A549 (cell line): Measurements from ENCODE around the gene CRACDL. TPM values are rescaled to one million over a fixed set of nuclear protein-coding genes. Genes with fewer than 3 reads are reported as not detected.

ENCODE experiments used
- ATAC-seq, 2 experiments: fragments of 200-7000 bp in 1 of 2; fragments of >200 bp in 1 of 2; cut with Nextera tagmentation in 1 of 2; cut with Tn5 transposase in 1 of 2; 3 replicates each; pipeline versions ENCODE4 v1.8.0 to v1.9.1; 2018 to 2020; ENCODE audit warnings: mild to moderate bottlenecking in 1 of 2, moderate library complexity in 1 of 2
- CTCF ChIA-PET: fragments of 300-600 bp; sonication (Branson Sonifier 250); formaldehyde crosslinking; extraction: SDS; loops from one replicate; lab custom pipeline; 2021; ENCODE audit warnings: antibody characterized with exemption, inconsistent platforms; lab: Yijun Ruan, JAX
- POLR2A ChIA-PET: fragments of 350-600 bp; formaldehyde crosslinking; extraction: SDS; loops from one replicate; lab custom pipeline; 2021; ENCODE audit warnings: antibody characterized with exemption, inconsistent platforms; lab: Yijun Ruan, JAX
- DNase-seq, 2 experiments: peaks; one replicate each; pipeline versions ENCODE4 v3.0.0 to v3.0.0-alpha.2; 2011 to 2016; ENCODE audit warnings: low read depth in 1 of 2, low spot score in 1 of 2
- FAIRE-seq: peaks from 2 replicates; lab custom pipeline; 2011; peaks lifted over from hg19 to GRCh38; lab: Jason Lieb, UNC
- H3K27ac ChIP-seq, 2 experiments: fragments of >200 bp; sonication (Bioruptor Twin); formaldehyde crosslinking; 3 replicates each; pipeline ENCODE4 v1.5.1; 2016 to 2017
- H3K4me1 ChIP-seq: fragments of >200 bp; sonication (Bioruptor Twin); formaldehyde crosslinking; 3 replicates; pipeline ENCODE4 v1.6.1; 2016
- H3K4me2 ChIP-seq: fragments of >200 bp; sonication (Bioruptor Twin); formaldehyde crosslinking; 3 replicates; pipeline ENCODE4 v1.6.1; 2016
- H3K4me3 ChIP-seq: fragments of >200 bp; sonication (Bioruptor Twin); formaldehyde crosslinking; 3 replicates; pipeline ENCODE4 v1.5.1; 2016
- H3K9me3 ChIP-seq: fragments of >200 bp; sonication (Bioruptor Twin); formaldehyde crosslinking; 3 replicates; pipeline ENCODE4 v1.6.1; 2016
- BHLHE40 ChIP-seq: IDR thresholded peaks from 2 replicates; pipeline ENCODE4 v1.6.1; 2012; ENCODE audit warnings: low read depth, low read length, inconsistent platforms
- CEBPB ChIP-seq, 2 experiments: fragments of >200 bp in 1 of 2; sonication (Bioruptor Twin) in 1 of 2; formaldehyde crosslinking in 1 of 2; IDR thresholded peaks; 2 replicates each; pipeline ENCODE4 v1.6.1; 2012 to 2016
- CHD2 ChIP-seq: fragments of 150-350 bp; IDR thresholded peaks from 2 replicates; pipeline ENCODE4 v1.6.1; 2014; ENCODE audit warnings: low read length; ENCODE audit not compliant: partially characterized antibody
- FOSB ChIP-seq: fragments of 250-450 bp; sonication (Bioruptor Pico); IDR thresholded peaks from 2 replicates; pipeline ENCODE4 v1.5.0; 2020; ENCODE audit warnings: mild to moderate bottlenecking, moderate library complexity
- GATA3 ChIP-seq: IDR thresholded peaks from 2 replicates; pipeline ENCODE4 v1.6.1; 2012; ENCODE audit warnings: borderline replicate concordance
- HDAC2 ChIP-seq: fragments of 200-600 bp; sonication (generic); IDR thresholded peaks from 2 replicates; pipeline ENCODE4 v1.6.1; 2016
- HEYL ChIP-seq: fragments of 250-450 bp; sonication (Bioruptor Pico); IDR thresholded peaks from 2 replicates; pipeline ENCODE4 v1.8.0; 2021; ENCODE audit warnings: mild to moderate bottlenecking, moderate library complexity
- HOXA7 ChIP-seq: fragments of 250-450 bp; sonication (Bioruptor Pico); IDR thresholded peaks from 2 replicates; pipeline ENCODE4 v1.5.0; 2020; ENCODE audit warnings: mild to moderate bottlenecking, moderate library complexity
- HOXB13 ChIP-seq: fragments of 250-450 bp; sonication (Bioruptor Pico); IDR thresholded peaks from 2 replicates; pipeline ENCODE4 v1.5.0; 2020; ENCODE audit warnings: low read depth, mild to moderate bottlenecking, moderate library complexity
- JUN ChIP-seq, 2 experiments: fragments of >200 bp; sonication (Bioruptor Twin); formaldehyde crosslinking; IDR thresholded peaks; 2 replicates in 1 of 2; 3 replicates in 1 of 2; pipeline ENCODE4 v1.6.1; 2016 to 2017
- KDM1A ChIP-seq: fragments of 200-600 bp; sonication (generic); IDR thresholded peaks from 2 replicates; pipeline ENCODE4 v1.6.1; 2016; ENCODE audit warnings: low read depth, mild to moderate bottlenecking
- MAFK ChIP-seq: fragments of 450-650 bp; IDR thresholded peaks from 2 replicates; pipeline ENCODE4 v1.6.1; 2014; ENCODE audit not compliant: partially characterized antibody
- MYC ChIP-seq: IDR thresholded peaks from 2 replicates; pipeline ENCODE4 v1.6.1; 2012; ENCODE audit warnings: mild to moderate bottlenecking, inconsistent platforms, low read length, improper control_type of control experiment, borderline replicate concordance
- NPAS2 ChIP-seq: fragments of 250-450 bp; sonication (Bioruptor Pico); IDR thresholded peaks from 2 replicates; pipeline ENCODE4 v1.8.0; 2022; ENCODE audit warnings: mild to moderate bottlenecking, moderate library complexity, borderline replicate concordance
- NR3C1 ChIP-seq: fragments of >200 bp; sonication (Bioruptor Twin); formaldehyde crosslinking; IDR thresholded peaks from 3 replicates; pipeline ENCODE4 v1.6.1; 2017
- POLR2AphosphoS2 ChIP-seq: conservative IDR thresholded peaks from 2 replicates; pipeline ENCODE4 v1.6.1; 2012; ENCODE audit warnings: low read length, improper control_type of control experiment, inconsistent platforms
- RAD21 ChIP-seq, 2 experiments: fragments of >200 bp in 1 of 2; sonication (Bioruptor Twin) in 1 of 2; formaldehyde crosslinking in 1 of 2; IDR thresholded peaks in 1 of 2; conservative IDR thresholded peaks in 1 of 2; 2 replicates in 1 of 2; 3 replicates in 1 of 2; pipeline ENCODE4 v1.6.1; 2012 to 2018; ENCODE audit warnings: inconsistent platforms in 1 of 2
- RCOR1 ChIP-seq: fragments of 150-350 bp; IDR thresholded peaks from 2 replicates; pipeline ENCODE4 v1.6.1; 2014; ENCODE audit warnings: antibody characterized with exemption, low read length, low read depth
- RFX5 ChIP-seq: fragments of 450-650 bp; IDR thresholded peaks from 2 replicates; pipeline ENCODE4 v1.7.1; 2014; ENCODE audit warnings: antibody characterized with exemption, mild to moderate bottlenecking, moderate library complexity
- SREBF2 ChIP-seq: fragments of 450-650 bp; IDR thresholded peaks from 2 replicates; pipeline ENCODE4 v1.6.1; 2014; ENCODE audit warnings: mild to moderate bottlenecking, moderate library complexity
- ZNF302 ChIP-seq: fragments of 250-450 bp; sonication (Bioruptor Pico); IDR thresholded peaks from 2 replicates; pipeline ENCODE4 v1.9.0; 2021; ENCODE audit warnings: inconsistent platforms, mild to moderate bottlenecking, moderate library complexity
- WGBS: methylation state at CpG from one replicate; pipeline ENCODE4 v1.1.6; 2017; ENCODE audit errors: missing lambda C conversion rate; 5-methylcytosine and 5-hydroxymethylcytosine counted together
- polyA plus RNA-seq, 4 experiments: library from polyadenylated mRNA; depleted of rRNA in 3 of 4; stranded (reverse); fragments of >200 nt; fragmentation: RNase III in 1 of 4; extraction: RNeasy Plus Mini Kit Qiagen cat#74134 plus additional on column Dnase treatment in 1 of 4; gene quantifications; 2 replicates in 3 of 4; 3 replicates in 1 of 4; pipeline ENCODE4 v1.2.3, GENCODE V29; 2011 to 2017
- TF ChIP-seq, protein P1 (sequence below): fragments of >200 bp; sonication (Bioruptor Twin); formaldehyde crosslinking; IDR thresholded peaks from 3 replicates; pipeline ENCODE4 v1.6.1; 2016
- TF ChIP-seq, protein P2 (sequence below): fragments of 450-650 bp; IDR thresholded peaks from 2 replicates; pipeline ENCODE4 v1.6.1; 2014; ENCODE audit warnings: antibody characterized with exemption
- TF ChIP-seq, protein P3 (sequence below): fragments of >200 bp; sonication (Bioruptor Twin); formaldehyde crosslinking; IDR thresholded peaks from 2 replicates; pipeline ENCODE4 v1.6.1; 2016

CRACDL gene
- polyA plus RNA-seq, 2 of the 4 experiments (the other 2 are of a cell fraction) = 0.21 to 0.36 TPM

DNA sequence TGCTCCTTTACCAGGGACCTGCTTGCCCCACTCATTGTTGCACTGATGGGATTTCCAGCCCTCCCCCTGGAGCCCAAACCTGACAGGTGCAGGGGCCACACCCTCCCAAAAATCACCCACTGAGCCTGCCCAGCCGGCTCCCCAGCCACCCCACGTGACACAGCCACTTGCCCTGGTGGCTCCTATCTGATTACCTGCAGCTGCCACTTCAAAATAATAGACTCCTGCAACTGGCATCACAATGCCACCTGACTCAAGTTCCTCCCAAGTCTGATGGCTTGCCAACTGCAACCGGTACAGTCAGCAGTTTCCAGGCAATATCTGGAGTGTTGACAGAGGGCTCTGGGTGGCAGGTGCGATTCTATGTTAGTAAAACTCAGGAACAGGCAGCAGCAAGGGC is 66.2 kb downstream of the CRACDL start:
- Histone ChIP-seq H3K27ac (no peak overlapping the region), H3K4me3 (no peak overlapping the region), H3K4me1 (peaks cover 10% of the 10 kb centered on the region; the same call in 1 of the 3 replicates), H3K4me2 (no peak overlapping the region), H3K9me3 (no peaks in the 10 kb centered on the region)
- ChIA-PET CTCF (no interaction called here), POLR2A (no interaction called here)
- no peak for ATAC-seq
- DNase-seq = no peak
- FAIRE-seq = no peak
- 52% methylated on average over 4 of the region's 4 CpGs for WGBS
- no peak for TF ChIP-seq JUN (IDR thresholded peaks at IDR 0.05)
- TF ChIP-seq ZNF302 = no peak
- no peak for TF ChIP-seq HEYL
- TF ChIP-seq, protein P1, sequence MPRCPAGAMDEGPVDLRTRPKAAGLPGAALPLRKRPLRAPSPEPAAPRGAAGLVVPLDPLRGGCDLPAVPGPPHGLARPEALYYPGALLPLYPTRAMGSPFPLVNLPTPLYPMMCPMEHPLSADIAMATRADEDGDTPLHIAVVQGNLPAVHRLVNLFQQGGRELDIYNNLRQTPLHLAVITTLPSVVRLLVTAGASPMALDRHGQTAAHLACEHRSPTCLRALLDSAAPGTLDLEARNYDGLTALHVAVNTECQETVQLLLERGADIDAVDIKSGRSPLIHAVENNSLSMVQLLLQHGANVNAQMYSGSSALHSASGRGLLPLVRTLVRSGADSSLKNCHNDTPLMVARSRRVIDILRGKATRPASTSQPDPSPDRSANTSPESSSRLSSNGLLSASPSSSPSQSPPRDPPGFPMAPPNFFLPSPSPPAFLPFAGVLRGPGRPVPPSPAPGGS = no peak
- TF ChIP-seq RFX5 = no peak; the same call in 1 of the 2 replicates
- no peak for TF ChIP-seq HDAC2
- TF ChIP-seq POLR2AphosphoS2 = no peak
- TF ChIP-seq HOXA7 (CRISPR knock-in tag) = no peak
- no peak for TF ChIP-seq RCOR1
- TF ChIP-seq, protein P2, sequence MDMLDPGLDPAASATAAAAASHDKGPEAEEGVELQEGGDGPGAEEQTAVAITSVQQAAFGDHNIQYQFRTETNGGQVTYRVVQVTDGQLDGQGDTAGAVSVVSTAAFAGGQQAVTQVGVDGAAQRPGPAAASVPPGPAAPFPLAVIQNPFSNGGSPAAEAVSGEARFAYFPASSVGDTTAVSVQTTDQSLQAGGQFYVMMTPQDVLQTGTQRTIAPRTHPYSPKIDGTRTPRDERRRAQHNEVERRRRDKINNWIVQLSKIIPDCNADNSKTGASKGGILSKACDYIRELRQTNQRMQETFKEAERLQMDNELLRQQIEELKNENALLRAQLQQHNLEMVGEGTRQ = no peak
- TF ChIP-seq NR3C1 = no peak
- TF ChIP-seq MAFK = no peak
- no peak for TF ChIP-seq CEBPB (IDR thresholded peaks at IDR 0.05)
- no peak for TF ChIP-seq NPAS2 (CRISPR knock-in tag)
- TF ChIP-seq HOXB13 (CRISPR knock-in tag) = no peak
- no peak for TF ChIP-seq GATA3
- no peak for TF ChIP-seq BHLHE40
- TF ChIP-seq SREBF2 = no peak
- TF ChIP-seq FOSB (CRISPR knock-in tag) = no peak
- TF ChIP-seq KDM1A = no peak

DNA sequence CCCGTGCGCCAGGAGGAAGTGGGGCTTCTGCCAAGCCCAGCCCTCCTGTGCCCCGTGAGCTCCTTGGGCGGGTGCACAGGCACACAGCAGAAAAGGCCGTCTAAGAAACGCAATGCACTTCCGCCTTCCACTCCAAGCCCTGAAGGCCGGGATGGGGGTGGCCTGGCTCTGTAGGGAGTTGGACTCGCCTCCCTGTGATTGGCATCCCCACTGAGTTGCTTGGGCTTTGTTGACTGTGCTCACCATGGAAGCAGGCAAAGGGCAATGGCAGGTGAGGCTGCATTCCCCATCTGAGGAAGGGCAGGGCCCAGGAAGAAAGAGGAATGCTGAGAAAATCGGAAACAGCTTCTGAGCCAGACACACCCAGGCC is 66.8 kb downstream of the CRACDL start:
- POLR2A ChIA-PET = no interaction called here
- no peak overlapping the region for H3K4me3 ChIP-seq
- ATAC-seq = peak; percentile 32 to 56; a peak in 4 of 6 replicates
- H3K4me1 ChIP-seq = peaks cover 10% of the 10 kb centered on the region; the same call in 1 of the 3 replicates
- H3K27ac ChIP-seq = no peak overlapping the region
- H3K4me2 ChIP-seq = no peak overlapping the region
- no peak for TF ChIP-seq NR3C1
- TF ChIP-seq HOXB13 (CRISPR knock-in tag) = no peak
- no peak for TF ChIP-seq CHD2
- no peak for TF ChIP-seq RAD21 (conservative IDR thresholded peaks at IDR 0.05 in 1 of 2, IDR thresholded peaks at IDR 0.05 in 1 of 2)
- no peak for TF ChIP-seq FOSB (CRISPR knock-in tag)
- TF ChIP-seq, protein P3, sequence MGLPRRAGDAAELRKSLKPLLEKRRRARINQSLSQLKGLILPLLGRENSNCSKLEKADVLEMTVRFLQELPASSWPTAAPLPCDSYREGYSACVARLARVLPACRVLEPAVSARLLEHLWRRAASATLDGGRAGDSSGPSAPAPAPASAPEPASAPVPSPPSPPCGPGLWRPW = no peak
- TF ChIP-seq MYC = no peak
- TF ChIP-seq NPAS2 (CRISPR knock-in tag) = no peak
- FAIRE-seq = no peak
- CTCF ChIA-PET = no interaction called here
- H3K9me3 ChIP-seq = no peaks in the 10 kb centered on the region
- DNase-seq = peak in 1 of 2 experiments; percentile 59
- WGBS = 74% methylated on average over 9 of the region's 10 CpGs
